ENCODE results near the gene DPF1. TPM values are rescaled to one million over a fixed set of nuclear protein-coding genes. Genes with fewer than 3 reads are reported as not detected.

Gene DPF1
- total RNA-seq, 1 donor from 2014 or later = 31.7 TPM

DNA sequence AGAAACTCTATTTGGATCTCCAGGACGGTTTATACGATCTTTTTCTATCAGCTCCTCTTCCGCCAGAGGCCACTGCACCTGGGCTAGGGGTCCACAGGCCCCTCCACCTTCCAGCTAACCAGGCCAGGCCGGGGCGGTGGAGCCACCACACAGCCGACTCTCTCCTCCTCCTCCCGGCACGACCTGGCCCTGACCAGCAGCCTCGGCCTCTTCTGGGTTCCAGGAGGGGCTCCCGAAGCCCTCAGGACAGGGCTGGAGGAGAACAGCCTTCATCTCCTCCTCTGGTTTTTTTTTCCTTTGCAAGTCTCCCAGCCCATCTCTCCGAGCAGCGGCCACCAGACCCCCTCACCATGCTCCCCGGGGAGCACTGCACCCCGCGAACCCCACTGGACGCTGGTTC lies 17.1 kb downstream of the DPF1 start:
- peaks cover 9% of the 10 kb centered on the region for H3K27me3 Mint-ChIP-seq (ENCODE audit: low read depth)
- H3K4me1 Mint-ChIP-seq = peaks cover 20% of the 10 kb centered on the region
- H3K9me3 Mint-ChIP-seq = no peaks in the 10 kb centered on the region
- TF ChIP-seq, protein P1, sequence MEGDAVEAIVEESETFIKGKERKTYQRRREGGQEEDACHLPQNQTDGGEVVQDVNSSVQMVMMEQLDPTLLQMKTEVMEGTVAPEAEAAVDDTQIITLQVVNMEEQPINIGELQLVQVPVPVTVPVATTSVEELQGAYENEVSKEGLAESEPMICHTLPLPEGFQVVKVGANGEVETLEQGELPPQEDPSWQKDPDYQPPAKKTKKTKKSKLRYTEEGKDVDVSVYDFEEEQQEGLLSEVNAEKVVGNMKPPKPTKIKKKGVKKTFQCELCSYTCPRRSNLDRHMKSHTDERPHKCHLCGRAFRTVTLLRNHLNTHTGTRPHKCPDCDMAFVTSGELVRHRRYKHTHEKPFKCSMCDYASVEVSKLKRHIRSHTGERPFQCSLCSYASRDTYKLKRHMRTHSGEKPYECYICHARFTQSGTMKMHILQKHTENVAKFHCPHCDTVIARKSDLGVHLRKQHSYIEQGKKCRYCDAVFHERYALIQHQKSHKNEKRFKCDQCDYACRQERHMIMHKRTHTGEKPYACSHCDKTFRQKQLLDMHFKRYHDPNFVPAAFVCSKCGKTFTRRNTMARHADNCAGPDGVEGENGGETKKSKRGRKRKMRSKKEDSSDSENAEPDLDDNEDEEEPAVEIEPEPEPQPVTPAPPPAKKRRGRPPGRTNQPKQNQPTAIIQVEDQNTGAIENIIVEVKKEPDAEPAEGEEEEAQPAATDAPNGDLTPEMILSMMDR (conservative IDR thresholded peaks at IDR 0.05) = no peak
- H3K4me3 Mint-ChIP-seq = peak overlapping the region; percentile 49
- no peak overlapping the region for H3K27ac Mint-ChIP-seq (ENCODE audit: unreplicated experiment)
- H3K36me3 Mint-ChIP-seq (ENCODE audit: low read depth) = peaks cover 2% of the 10 kb centered on the region
- no peak for DNase-seq (ENCODE audit: low read depth, low spot score)

DNA sequence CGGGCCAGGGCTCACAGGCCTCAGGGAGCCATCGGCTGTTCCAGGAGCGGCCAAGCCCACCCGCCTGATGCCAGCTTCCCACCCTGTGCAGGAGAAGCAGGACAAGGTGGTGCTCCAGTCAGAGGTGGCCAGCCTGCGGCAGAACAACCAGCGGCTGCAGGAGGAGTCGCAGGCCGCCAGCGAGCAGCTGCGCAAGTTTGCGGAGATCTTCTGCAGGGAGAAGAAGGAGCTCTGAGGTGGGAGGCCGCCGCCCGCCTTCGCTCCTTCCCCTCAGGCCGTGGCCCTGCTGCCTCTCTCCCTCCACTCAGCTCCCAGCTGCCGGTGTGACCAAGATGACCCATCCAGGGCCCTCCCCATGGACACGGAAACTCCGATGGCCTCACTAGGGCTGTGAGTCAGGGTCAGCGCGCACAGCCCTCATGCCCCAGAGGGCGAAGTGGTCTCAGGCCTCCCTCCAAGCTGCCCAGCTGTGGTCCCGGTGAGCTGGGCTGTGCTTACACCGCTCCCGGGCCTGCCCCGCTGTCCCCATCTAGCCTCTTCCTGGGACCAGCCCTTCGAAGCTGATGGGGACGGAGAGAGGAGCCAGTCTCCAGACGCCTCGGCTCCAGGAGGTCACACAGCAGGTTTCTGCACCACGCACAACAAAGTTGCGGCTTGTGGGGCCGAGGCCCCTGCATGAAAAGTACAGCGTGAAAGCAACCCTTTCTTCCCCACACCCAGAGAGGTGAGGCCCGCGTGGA lies 17.8 kb downstream of the DPF1 start:
- H3K36me3 Mint-ChIP-seq (ENCODE audit: low read depth) = peaks cover 2% of the 10 kb centered on the region
- no peak for DNase-seq (ENCODE audit: low read depth, low spot score)
- H3K27ac Mint-ChIP-seq (ENCODE audit: unreplicated experiment) = no peak overlapping the region
- peaks cover 9% of the 10 kb centered on the region for H3K27me3 Mint-ChIP-seq (ENCODE audit: low read depth)
- peak overlapping the region; percentile 49 for H3K4me3 Mint-ChIP-seq
- H3K4me1 Mint-ChIP-seq = peaks cover 20% of the 10 kb centered on the region
- H3K9me3 Mint-ChIP-seq = no peaks in the 10 kb centered on the region
- TF ChIP-seq, protein P1 (conservative IDR thresholded peaks at IDR 0.05) = no peak

DNA sequence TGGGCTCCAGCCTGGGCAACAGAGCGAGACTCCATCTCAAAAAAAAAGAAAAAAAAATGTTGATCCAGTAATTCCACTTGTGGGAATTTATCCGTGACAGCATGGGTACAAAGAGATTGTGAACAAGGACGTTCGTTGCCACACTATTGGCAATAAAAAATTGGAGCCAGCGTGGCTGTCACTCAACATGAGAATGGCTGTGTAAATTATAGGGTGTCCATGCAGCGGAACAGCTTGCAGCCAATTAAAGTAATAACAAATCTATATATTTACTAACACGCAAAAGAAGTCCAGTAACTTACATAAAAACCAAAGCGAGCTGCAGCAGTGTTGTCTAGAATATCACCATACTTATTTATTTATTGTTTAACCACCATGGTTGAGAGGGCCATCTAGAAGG lies 19.3 kb downstream of the DPF1 start:
- H3K36me3 Mint-ChIP-seq (ENCODE audit: low read depth) = peaks cover 2% of the 10 kb centered on the region
- DNase-seq (ENCODE audit: low read depth, low spot score) = no peak
- TF ChIP-seq, protein P1 (conservative IDR thresholded peaks at IDR 0.05) = no peak
- peaks cover 1% of the 10 kb centered on the region for H3K27me3 Mint-ChIP-seq (ENCODE audit: low read depth)
- H3K4me1 Mint-ChIP-seq = peaks cover 6% of the 10 kb centered on the region
- H3K9me3 Mint-ChIP-seq = no peaks in the 10 kb centered on the region
- H3K27ac Mint-ChIP-seq (ENCODE audit: unreplicated experiment) = no peak overlapping the region
- H3K4me3 Mint-ChIP-seq = no peak overlapping the region

DNA sequence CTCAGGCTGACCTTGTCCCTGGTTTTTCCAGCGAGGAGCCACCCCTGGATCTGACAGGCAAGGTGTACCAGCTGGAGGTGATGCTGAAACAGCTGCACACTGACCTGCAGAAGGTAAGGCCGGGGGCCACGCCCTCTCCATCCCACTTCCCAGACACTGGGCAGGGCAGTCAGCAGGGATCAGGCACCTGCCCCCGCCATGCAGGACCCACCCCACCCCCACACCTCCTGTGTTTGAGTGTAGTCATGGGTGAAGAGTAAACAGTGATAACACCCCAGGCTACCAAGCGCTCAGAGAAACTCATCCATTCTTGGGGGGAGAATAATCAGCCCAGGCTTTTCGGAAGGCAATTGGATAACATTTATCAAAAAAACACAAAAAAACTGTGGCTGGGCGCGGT lies 19.9 kb downstream of the DPF1 start:
- H3K27me3 Mint-ChIP-seq (ENCODE audit: low read depth) = no peaks in the 10 kb centered on the region

DNA sequence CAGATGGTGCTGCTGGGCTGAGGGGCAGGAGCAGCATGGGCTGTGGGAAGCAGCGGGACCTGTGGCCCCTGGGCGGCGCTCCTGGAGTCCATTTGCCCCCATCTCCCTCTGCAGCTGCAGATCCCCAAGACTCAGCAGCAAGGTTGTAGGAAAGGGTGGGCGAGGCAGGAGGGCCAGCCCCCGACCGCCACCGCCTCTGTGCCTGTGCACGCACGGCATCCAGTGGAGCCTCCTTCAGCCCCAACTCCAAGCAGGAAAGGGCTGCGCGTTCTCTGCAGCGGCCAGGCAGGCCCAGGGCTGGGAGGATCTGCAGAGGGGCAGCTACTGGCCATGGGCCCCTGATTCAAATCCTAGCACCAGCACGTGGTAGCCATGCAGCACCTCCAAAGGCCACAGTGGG lies 20.8 kb downstream of the DPF1 start:
- H3K27ac Mint-ChIP-seq (ENCODE audit: unreplicated experiment) = no peak overlapping the region
- peaks cover 2% of the 10 kb centered on the region for H3K36me3 Mint-ChIP-seq (ENCODE audit: low read depth)
- no peaks in the 10 kb centered on the region for H3K4me1 Mint-ChIP-seq
- TF ChIP-seq, protein P1 (conservative IDR thresholded peaks at IDR 0.05) = no peak
- no peaks in the 10 kb centered on the region for H3K27me3 Mint-ChIP-seq (ENCODE audit: low read depth)
- no peak overlapping the region for H3K4me3 Mint-ChIP-seq
- no peak for DNase-seq (ENCODE audit: low read depth, low spot score)
- H3K9me3 Mint-ChIP-seq = no peaks in the 10 kb centered on the region

More for the DNA sequence above, 19.9 kb downstream of the DPF1 start:
- TF ChIP-seq, protein P1 (conservative IDR thresholded peaks at IDR 0.05) = no peak
- H3K36me3 Mint-ChIP-seq (ENCODE audit: low read depth) = peaks cover 2% of the 10 kb centered on the region
- H3K27ac Mint-ChIP-seq (ENCODE audit: unreplicated experiment) = no peak overlapping the region
- H3K4me1 Mint-ChIP-seq = no peaks in the 10 kb centered on the region
- H3K4me3 Mint-ChIP-seq = no peak overlapping the region
- DNase-seq (ENCODE audit: low read depth, low spot score) = no peak
- H3K9me3 Mint-ChIP-seq = no peaks in the 10 kb centered on the region
